Epithelial cell of proximal tubule (primary cell): ENCODE results near the gene NLE1. TPM values are rescaled to one million over a fixed set of nuclear protein-coding genes. Genes with fewer than 3 reads are reported as not detected.
"Not testable (repeated sequence)": the region's sequence is repeated elsewhere in the genome, so short reads cannot be mapped to it uniquely, and the experiment has no call there.

Source experiments
- DNase-seq: peaks from one replicate; pipeline ENCODE4 v3.0.0-alpha.2; 2011; ENCODE audit warnings: low read depth
- H3K4me3 ChIP-seq: 2 replicates; pipeline ENCODE4 v1.5.1; 2011; ENCODE audit warnings: low read depth, mild to moderate bottlenecking, low read length
- total RNA-seq: library from RNA; depleted of rRNA; stranded (reverse); fragments of >200 nt; gene quantifications from 2 replicates; pipeline ENCODE4 v1.2.3, GENCODE V29; 2015
- TF ChIP-seq, protein P1 (sequence below): conservative IDR thresholded peaks from 2 replicates; pipeline ENCODE4 v1.5.1; 2012; ENCODE audit warnings: low read depth, mild to moderate bottlenecking, low read length

NLE1 gene
- total RNA-seq, 1 donor from 2014 or later = 27.0 TPM

GRCh38 chr17:35094902-35095301, 47.2 kb downstream of the NLE1 start:
- TF ChIP-seq, protein P1, sequence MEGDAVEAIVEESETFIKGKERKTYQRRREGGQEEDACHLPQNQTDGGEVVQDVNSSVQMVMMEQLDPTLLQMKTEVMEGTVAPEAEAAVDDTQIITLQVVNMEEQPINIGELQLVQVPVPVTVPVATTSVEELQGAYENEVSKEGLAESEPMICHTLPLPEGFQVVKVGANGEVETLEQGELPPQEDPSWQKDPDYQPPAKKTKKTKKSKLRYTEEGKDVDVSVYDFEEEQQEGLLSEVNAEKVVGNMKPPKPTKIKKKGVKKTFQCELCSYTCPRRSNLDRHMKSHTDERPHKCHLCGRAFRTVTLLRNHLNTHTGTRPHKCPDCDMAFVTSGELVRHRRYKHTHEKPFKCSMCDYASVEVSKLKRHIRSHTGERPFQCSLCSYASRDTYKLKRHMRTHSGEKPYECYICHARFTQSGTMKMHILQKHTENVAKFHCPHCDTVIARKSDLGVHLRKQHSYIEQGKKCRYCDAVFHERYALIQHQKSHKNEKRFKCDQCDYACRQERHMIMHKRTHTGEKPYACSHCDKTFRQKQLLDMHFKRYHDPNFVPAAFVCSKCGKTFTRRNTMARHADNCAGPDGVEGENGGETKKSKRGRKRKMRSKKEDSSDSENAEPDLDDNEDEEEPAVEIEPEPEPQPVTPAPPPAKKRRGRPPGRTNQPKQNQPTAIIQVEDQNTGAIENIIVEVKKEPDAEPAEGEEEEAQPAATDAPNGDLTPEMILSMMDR = no peak
- peak; percentile 59 for DNase-seq
- no peak overlapping the region for H3K4me3 ChIP-seq

DNA sequence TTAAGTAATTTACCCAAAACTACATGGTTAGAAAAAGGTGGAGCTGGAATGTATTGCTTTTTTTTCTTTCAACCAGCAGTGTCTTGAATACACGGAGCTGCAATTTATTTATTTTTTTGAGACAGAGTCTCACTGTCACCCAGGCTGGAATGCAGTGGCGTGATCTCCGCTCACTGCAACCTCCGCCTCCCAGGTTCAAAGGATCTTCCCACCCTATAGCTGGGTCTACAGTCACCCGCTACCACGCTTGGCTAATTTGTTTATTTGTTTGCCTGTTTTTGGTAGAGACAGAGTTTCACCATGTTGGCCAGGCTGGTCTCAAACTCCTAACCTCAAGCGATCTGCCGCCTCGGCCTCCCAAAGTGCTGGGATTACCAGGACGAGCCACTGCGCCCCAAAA, 51.4 kb downstream of the NLE1 start:
- not testable (repeated sequence) for DNase-seq

DNA sequence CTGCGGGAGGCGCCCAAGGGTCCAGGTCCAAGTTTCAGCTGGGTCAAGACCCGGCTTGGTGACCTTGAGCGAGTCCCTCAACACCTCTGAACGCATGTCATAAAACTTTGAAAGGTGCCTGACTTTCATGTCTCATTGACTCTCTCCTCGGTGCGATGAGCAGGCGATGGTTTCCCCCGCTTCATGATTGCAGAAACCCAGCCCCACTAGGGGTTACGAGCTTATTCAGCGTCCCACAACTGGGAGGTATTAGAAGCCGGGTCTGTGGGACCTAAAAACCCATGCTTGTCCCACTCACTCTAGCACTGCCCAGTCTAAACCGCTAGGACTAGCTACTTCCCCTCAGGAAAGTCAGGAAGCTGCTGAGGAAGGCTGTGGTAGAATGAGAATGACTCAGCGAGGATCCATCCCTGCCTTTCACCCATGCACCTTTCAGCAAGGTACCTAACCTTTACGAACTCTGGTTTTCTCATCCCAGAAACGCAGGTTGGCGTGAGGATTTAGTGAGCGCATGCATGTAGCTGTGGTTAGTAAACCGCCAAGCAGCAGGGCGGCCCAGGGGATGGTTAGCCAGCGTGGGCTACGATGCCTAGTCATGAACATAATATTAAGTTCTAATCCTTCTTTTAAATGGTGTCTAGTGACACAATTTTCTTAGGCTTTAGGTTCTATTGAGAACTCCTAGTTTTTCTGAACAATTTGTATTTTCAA, 52.4 kb downstream of the NLE1 start:
- peak overlapping the region; percentile 46 for H3K4me3 ChIP-seq
- TF ChIP-seq, protein P1 = peak; percentile 1
- no peak for DNase-seq

More for the DNA sequence above, 51.4 kb downstream of the NLE1 start:
- H3K4me3 ChIP-seq = not testable (repeated sequence)

- TF ChIP-seq, protein P1 = peak; percentile 71
- peak overlapping the region; percentile 73 for H3K4me3 ChIP-seq
- DNase-seq = no peak
Measured at GRCh38 chr17:35088881-35089585, 53.1 kb downstream of the NLE1 start.

DNA sequence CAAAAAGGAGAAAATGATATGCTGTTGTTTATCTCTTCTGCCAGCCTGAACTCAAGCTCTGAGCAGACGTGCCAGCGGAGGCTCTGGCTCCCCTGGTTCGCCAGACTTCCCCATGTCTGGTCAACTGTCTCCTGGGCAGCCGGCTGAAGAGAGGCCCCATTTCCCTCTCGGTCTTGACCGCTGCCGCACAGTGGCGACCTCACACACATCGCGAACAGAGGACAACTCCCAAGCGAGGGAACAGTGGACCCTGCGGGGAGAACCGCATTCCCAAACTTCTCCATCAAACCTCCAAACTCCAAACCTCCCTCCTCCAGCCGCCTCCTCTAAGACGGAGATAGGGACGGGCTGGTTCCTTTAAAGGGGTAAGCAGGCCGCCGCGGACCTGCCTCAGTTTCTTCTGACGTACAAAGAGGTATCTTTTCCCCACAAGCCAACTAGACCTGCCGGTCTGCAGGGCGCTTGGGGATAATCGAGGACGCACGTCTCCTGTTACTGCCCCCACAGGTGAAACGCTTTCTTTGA, 53.7 kb downstream of the NLE1 start:
- peak overlapping the region; percentile 73 for H3K4me3 ChIP-seq
- TF ChIP-seq, protein P1 = peak; percentile 1
- no peak for DNase-seq

DNA sequence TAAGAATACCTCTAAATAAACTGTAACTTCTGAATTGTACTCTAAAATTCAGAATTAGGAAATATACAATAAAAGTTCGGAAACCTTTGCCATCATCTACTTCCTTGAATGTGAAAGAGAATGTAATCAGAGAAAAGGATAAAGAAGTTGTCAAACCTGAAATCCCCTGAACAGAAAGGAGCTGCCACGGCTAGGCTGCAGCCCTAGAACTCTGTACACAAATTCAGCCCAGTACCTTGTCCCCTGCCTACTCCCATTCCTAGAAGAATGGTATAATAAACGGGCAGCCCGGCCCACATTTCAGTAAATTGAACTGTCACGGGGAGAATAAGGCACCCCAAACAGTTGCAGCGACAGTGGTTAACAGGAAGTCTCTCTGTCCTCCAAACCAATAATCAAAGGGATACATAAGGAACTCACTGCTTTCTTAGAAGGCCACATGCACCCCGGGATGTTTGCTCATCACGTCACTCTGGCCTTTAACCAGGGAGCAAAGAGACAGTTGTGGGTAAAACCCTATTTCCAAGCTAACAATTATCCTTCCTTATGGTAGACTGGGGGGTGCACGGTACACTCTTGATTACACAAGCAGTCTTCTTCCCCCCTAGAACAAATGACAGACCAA, 54.3 kb downstream of the NLE1 start:
- no peak for DNase-seq
- TF ChIP-seq, protein P1 = no peak
- H3K4me3 ChIP-seq = peak overlapping the region; percentile 73

GRCh38 chr17:35086931-35087573, 55.1 kb downstream of the NLE1 start:
- peak overlapping the region; percentile 73 for H3K4me3 ChIP-seq
- TF ChIP-seq, protein P1 = no peak
- DNase-seq = no peak
